A204.1 (cell line): ENCODE measurements around the gene DNAJC24.

Experiments
- FAIRE-seq: peaks from 2 replicates; lab custom pipeline; 2012; peaks lifted over from hg19 to GRCh38; lab: Jason Lieb, UNC

Gene DNAJC24

GRCh38 chr11:31415435-31415834 lies 45.8 kb downstream of the DNAJC24 start:
- FAIRE-seq = no peak

- no peak for FAIRE-seq
These were observed 47.7 kb downstream of the DNAJC24 start for GRCh38 chr11:31417357-31417756.

- FAIRE-seq = no peak
These were observed 48.2 kb downstream of the DNAJC24 start for GRCh38 chr11:31417816-31418215.

GRCh38 chr11:31419138-31419537 lies 49.5 kb downstream of the DNAJC24 start:
- no peak for FAIRE-seq

- no peak for FAIRE-seq
These were observed 50.0 kb downstream of the DNAJC24 start for GRCh38 chr11:31419669-31420068.

- FAIRE-seq = no peak
These were observed 52.2 kb downstream of the DNAJC24 start for GRCh38 chr11:31421820-31422219.

- FAIRE-seq = no peak
These were observed 53.0 kb downstream of the DNAJC24 start for GRCh38 chr11:31422703-31423102.

- FAIRE-seq = no peak
These were observed 55.0 kb downstream of the DNAJC24 start for GRCh38 chr11:31424652-31425051.

- FAIRE-seq = no peak
These were observed 64.2 kb downstream of the DNAJC24 start for GRCh38 chr11:31433851-31434250.

GRCh38 chr11:31437742-31438435 lies 68.2 kb downstream of the DNAJC24 start:
- no peak for FAIRE-seq

GRCh38 chr11:31441296-31441695 lies 71.6 kb downstream of the DNAJC24 start:
- peak; percentile 9 for FAIRE-seq

- FAIRE-seq = no peak
These were observed 72.4 kb downstream of the DNAJC24 start for GRCh38 chr11:31442086-31442485.

- no peak for FAIRE-seq
These were observed 74.1 kb downstream of the DNAJC24 start for GRCh38 chr11:31443802-31444201.

GRCh38 chr11:31445621-31446020 lies 76.0 kb downstream of the DNAJC24 start:
- no peak for FAIRE-seq

GRCh38 chr11:31449040-31449439 lies 79.4 kb downstream of the DNAJC24 start:
- no peak for FAIRE-seq

GRCh38 chr11:31450841-31451240 lies 81.2 kb downstream of the DNAJC24 start:
- FAIRE-seq = no peak

GRCh38 chr11:31455177-31455576 lies 85.5 kb downstream of the DNAJC24 start:
- FAIRE-seq = no peak

GRCh38 chr11:31464436-31464835 lies 94.8 kb downstream of the DNAJC24 start:
- no peak for FAIRE-seq

GRCh38 chr11:31474083-31474482 lies 104.4 kb downstream of the DNAJC24 start:
- no peak for FAIRE-seq

- FAIRE-seq = no peak
These were observed 108.0 kb downstream of the DNAJC24 start for GRCh38 chr11:31477528-31478222.

- no peak for FAIRE-seq
These were observed 108.5 kb downstream of the DNAJC24 start for GRCh38 chr11:31478223-31478590.

GRCh38 chr11:31479066-31479465 lies 109.4 kb downstream of the DNAJC24 start:
- no peak for FAIRE-seq

- no peak for FAIRE-seq
These were observed 111.3 kb downstream of the DNAJC24 start for GRCh38 chr11:31480930-31481329.
